Central memory CD8-positive, alpha-beta T cell (primary cell): Measurements from ENCODE around the gene ZNF292.
"Not testable (repeated sequence)": the region's sequence is repeated elsewhere in the genome, so short reads cannot be mapped to it uniquely, and the experiment has no call there.

ENCODE experiments used
- ATAC-seq: fragments of 150-1000 bp; cut with Tn5 transposase; replicated peaks from 2 replicates; pipeline ENCODE4 v1.10.0; 2022; ENCODE audit warnings: mild to moderate bottlenecking, moderate FRiP score, moderate number of reproducible peaks; ENCODE audit not compliant: poor library complexity, severe bottlenecking; ENCODE audit errors: extremely low read depth
- DNase-seq, 2 donors: peaks; one replicate each; pipeline ENCODE4 v3.0.0; 2021; ENCODE audit warnings: low spot score in 2 of 2
- H3K27ac Mint-ChIP-seq: one replicate; pipeline ENCODE4 v1.8.0; 2022; ENCODE audit warnings: low read depth, mild to moderate bottlenecking, moderate library complexity, mixed read lengths
- H3K27me3 Mint-ChIP-seq: one replicate; pipeline ENCODE4 v1.8.0; 2022; ENCODE audit warnings: mixed read lengths
- H3K36me3 Mint-ChIP-seq: one replicate; pipeline ENCODE4 v1.8.0; 2022; ENCODE audit warnings: mild to moderate bottlenecking, moderate library complexity, mixed read lengths; ENCODE audit not compliant: insufficient read depth
- H3K4me1 Mint-ChIP-seq: one replicate; pipeline ENCODE4 v1.8.0; 2022; ENCODE audit warnings: mixed read lengths
- H3K4me3 Mint-ChIP-seq: one replicate; pipeline ENCODE4 v1.8.0; 2022; ENCODE audit warnings: mild to moderate bottlenecking, moderate library complexity, mixed read lengths
- H3K9me3 Mint-ChIP-seq: one replicate; pipeline ENCODE4 v1.8.0; 2022; ENCODE audit warnings: mixed read lengths

The ZNF292 gene

GRCh38 chr6:87154993-87155841 is at the start of gene ZNF292:
Gene ZNF292 (plus strand): TSS chr6:87155565. CDS start chr6:87155592, 27 bp downstream.
- peak within 1 kb of the TSS; percentile 84 for H3K4me3 Mint-ChIP-seq
- H3K4me1 Mint-ChIP-seq: peaks cover 55% of the 10 kb centered on the region

GRCh38 chr6:87105823-87106222 is 49.5 kb upstream of the ZNF292 start:
- H3K27me3 Mint-ChIP-seq: no peaks in the 10 kb centered on the region

More at GRCh38 chr6:87154993-87155841, at the start of gene ZNF292:
- DNase-seq: peak; percentile 79 to 90
- ATAC-seq: peak; percentile 82
- H3K27me3 Mint-ChIP-seq: no peaks in the 10 kb centered on the region
- H3K9me3 Mint-ChIP-seq: no peaks in the 10 kb centered on the region
- H3K36me3 Mint-ChIP-seq: peaks cover 21% of the 10 kb centered on the region
- peak within 1 kb of the TSS; percentile 92 for H3K27ac Mint-ChIP-seq

GRCh38 chr6:87110636-87111035 is 44.7 kb upstream of the ZNF292 start:
- no peaks in the 10 kb centered on the region for H3K36me3 Mint-ChIP-seq
- no peak for DNase-seq
- ATAC-seq: no peak
- no peaks in the 10 kb centered on the region for H3K4me1 Mint-ChIP-seq
- peaks cover 9% of the 10 kb centered on the region for H3K27me3 Mint-ChIP-seq
- H3K4me3 Mint-ChIP-seq: no peak overlapping the region
- H3K9me3 Mint-ChIP-seq: no peaks in the 10 kb centered on the region
- no peak overlapping the region for H3K27ac Mint-ChIP-seq

More at GRCh38 chr6:87105823-87106222, 49.5 kb upstream of the ZNF292 start:
- Mint-ChIP-seq H3K4me1 (no peaks in the 10 kb centered on the region), H3K36me3 (no peaks in the 10 kb centered on the region), H3K4me3 (no peak overlapping the region), H3K9me3 (no peaks in the 10 kb centered on the region), H3K27ac (no peak overlapping the region)
- no peak for ATAC-seq
- DNase-seq: no peak

GRCh38 chr6:87115402-87116135 is 39.8 kb upstream of the ZNF292 start:
- H3K36me3 Mint-ChIP-seq: no peaks in the 10 kb centered on the region
- no peak overlapping the region for H3K4me3 Mint-ChIP-seq
- DNase-seq (no peak), ATAC-seq (no peak)
- no peak overlapping the region for H3K27ac Mint-ChIP-seq
- H3K9me3 Mint-ChIP-seq: no peaks in the 10 kb centered on the region
- H3K4me1 Mint-ChIP-seq: no peaks in the 10 kb centered on the region
- H3K27me3 Mint-ChIP-seq: peaks cover 9% of the 10 kb centered on the region

GRCh38 chr6:87116922-87117321 is 38.4 kb upstream of the ZNF292 start:
- Mint-ChIP-seq H3K36me3 (no peaks in the 10 kb centered on the region), H3K9me3 (no peaks in the 10 kb centered on the region), H3K4me1 (no peaks in the 10 kb centered on the region), H3K4me3 (no peak overlapping the region), H3K27ac (no peak overlapping the region), H3K27me3 (peaks cover 9% of the 10 kb centered on the region)
- ATAC-seq (no peak), DNase-seq (no peak)

GRCh38 chr6:87118054-87118453 is 37.3 kb upstream of the ZNF292 start:
- ATAC-seq: no peak
- Mint-ChIP-seq H3K36me3 (no peaks in the 10 kb centered on the region), H3K9me3 (no peaks in the 10 kb centered on the region), H3K4me1 (no peaks in the 10 kb centered on the region), H3K27ac (no peak overlapping the region), H3K4me3 (no peak overlapping the region), H3K27me3 (peaks cover 19% of the 10 kb centered on the region)
- no peak for DNase-seq

- no peak for ATAC-seq
- Mint-ChIP-seq H3K27me3 (peaks cover 37% of the 10 kb centered on the region), H3K27ac (no peak overlapping the region), H3K9me3 (no peaks in the 10 kb centered on the region), H3K4me1 (no peaks in the 10 kb centered on the region), H3K4me3 (no peak overlapping the region), H3K36me3 (no peaks in the 10 kb centered on the region)
- no peak for DNase-seq
These were observed 32.9 kb upstream of the ZNF292 start for GRCh38 chr6:87122477-87122876.

- H3K27me3 Mint-ChIP-seq: peaks cover 37% of the 10 kb centered on the region
- no peaks in the 10 kb centered on the region for H3K4me1 Mint-ChIP-seq
- no peaks in the 10 kb centered on the region for H3K9me3 Mint-ChIP-seq
- no peak overlapping the region for H3K27ac Mint-ChIP-seq
- DNase-seq: no peak
- ATAC-seq: no peak
- no peak overlapping the region for H3K4me3 Mint-ChIP-seq
- H3K36me3 Mint-ChIP-seq: no peaks in the 10 kb centered on the region
These were observed 31.3 kb upstream of the ZNF292 start for GRCh38 chr6:87124074-87124473.

GRCh38 chr6:87126501-87126900 is 28.9 kb upstream of the ZNF292 start:
- H3K4me3 Mint-ChIP-seq: no peak overlapping the region
- ATAC-seq: no peak
- H3K27ac Mint-ChIP-seq: no peak overlapping the region

GRCh38 chr6:87127737-87128136 is 27.6 kb upstream of the ZNF292 start:
- Mint-ChIP-seq H3K4me1 (no peaks in the 10 kb centered on the region), H3K27ac (no peak overlapping the region), H3K36me3 (no peaks in the 10 kb centered on the region), H3K9me3 (no peaks in the 10 kb centered on the region), H3K4me3 (no peak overlapping the region), H3K27me3 (peaks cover 21% of the 10 kb centered on the region)
- no peak for ATAC-seq
- no peak for DNase-seq

More at GRCh38 chr6:87126501-87126900, 28.9 kb upstream of the ZNF292 start:
- H3K4me1 Mint-ChIP-seq: no peaks in the 10 kb centered on the region
- no peaks in the 10 kb centered on the region for H3K36me3 Mint-ChIP-seq
- peaks cover 34% of the 10 kb centered on the region for H3K27me3 Mint-ChIP-seq
- H3K9me3 Mint-ChIP-seq: no peaks in the 10 kb centered on the region
- DNase-seq: no peak

- peaks cover 19% of the 10 kb centered on the region for H3K27me3 Mint-ChIP-seq
- no peaks in the 10 kb centered on the region for H3K36me3 Mint-ChIP-seq
- H3K9me3 Mint-ChIP-seq: no peaks in the 10 kb centered on the region
- H3K4me3 Mint-ChIP-seq: no peak overlapping the region
- peaks cover 6% of the 10 kb centered on the region for H3K4me1 Mint-ChIP-seq
- ATAC-seq: no peak
- no peak overlapping the region for H3K27ac Mint-ChIP-seq
- DNase-seq: no peak
These were observed 18.4 kb upstream of the ZNF292 start for GRCh38 chr6:87136963-87137362.

GRCh38 chr6:87139236-87139635 is 16.1 kb upstream of the ZNF292 start:
- ATAC-seq (no peak), DNase-seq (peak in 1 of 2 donors; percentile 38)
- Mint-ChIP-seq H3K4me1 (peaks cover 6% of the 10 kb centered on the region), H3K36me3 (no peaks in the 10 kb centered on the region), H3K4me3 (no peak overlapping the region), H3K27me3 (peaks cover 19% of the 10 kb centered on the region), H3K27ac (no peak overlapping the region), H3K9me3 (no peaks in the 10 kb centered on the region)

GRCh38 chr6:87139927-87140326 is 15.4 kb upstream of the ZNF292 start:
- H3K27ac Mint-ChIP-seq, DNase-seq, H3K36me3 Mint-ChIP-seq, H3K9me3 Mint-ChIP-seq, H3K4me1 Mint-ChIP-seq, ATAC-seq, H3K4me3 Mint-ChIP-seq: not testable (repeated sequence)
- H3K27me3 Mint-ChIP-seq: peaks cover 19% of the 10 kb centered on the region
